OCI-LY3 (cell line): ENCODE measurements around the gene GSDME.
"Not testable (repeated sequence)": the region's sequence is repeated elsewhere in the genome, so short reads cannot be mapped to it uniquely, and the experiment has no call there.

Experiments
- CTCF ChIP-seq: fragments of 200-600, 300-600 bp; sonication (generic); IDR thresholded peaks from 2 replicates; pipeline ENCODE4 v1.5.1; 2014; ENCODE audit warnings: antibody characterized with exemption, low read length, low read depth
- EZH2phosphoT487 ChIP-seq: fragments of 200-600 bp; shearing (Covaris generic); IDR thresholded peaks from 2 replicates; pipeline ENCODE4 v1.6.1; 2018; ENCODE audit warnings: antibody characterized with exemption, mixed run types, low read depth

GRCh38 chr7:24794751-24795406 is 37.6 kb upstream of the GSDME start:
- TF ChIP-seq CTCF, EZH2phosphoT487: not testable (repeated sequence)
